HepG2 (cell line): ENCODE measurements around the gene SYNGR1. TPM values are rescaled to one million over a fixed set of nuclear protein-coding genes. Genes with fewer than 3 reads are reported as not detected.

Experiments
- CCAR2 ChIP-seq: fragments of 200-400 bp; formaldehyde crosslinking; optimal IDR thresholded peaks from 2 replicates; pipeline ENCODE3; 2018; ENCODE audit warnings: low read depth, mild to moderate bottlenecking, low read length, moderate library complexity
- ETV5 ChIP-seq: IDR thresholded peaks from 2 replicates; pipeline ENCODE4 v1.6.1; 2018; ENCODE audit warnings: missing biosample characterization, missing genetic modification reagents, inconsistent platforms, borderline replicate concordance
- GABPB1 ChIP-seq: IDR thresholded peaks from 2 replicates; pipeline ENCODE4 v1.6.1; 2016; ENCODE audit warnings: mild to moderate bottlenecking, missing genetic modification reagents, moderate library complexity, missing compliant biosample characterization
- GATAD2A ChIP-seq: IDR thresholded peaks from 2 replicates; pipeline ENCODE4 v1.6.1; 2016
- KLF12 ChIP-seq: sonication (generic); formaldehyde crosslinking; IDR thresholded peaks from 2 replicates; pipeline ENCODE4 v1.4.0; 2020; ENCODE audit warnings: missing genetic modification reagents, borderline replicate concordance
- MXI1 ChIP-seq: IDR thresholded peaks from 3 replicates; pipeline ENCODE4 v1.6.1; 2012; ENCODE audit warnings: low read depth, low read length, inconsistent platforms, borderline replicate concordance
- SAP130 ChIP-seq: IDR thresholded peaks from 2 replicates; pipeline ENCODE4 v1.6.1; 2016; ENCODE audit warnings: low read depth
- SRSF1 ChIP-seq: fragments of 200-400 bp; formaldehyde crosslinking; optimal IDR thresholded peaks from 2 replicates; pipeline ENCODE3; 2017; ENCODE audit warnings: mild to moderate bottlenecking, low read depth, low read length, moderate library complexity
- SRY ChIP-seq: sonication (generic); formaldehyde crosslinking; IDR thresholded peaks from 2 replicates; pipeline ENCODE4 v1.8.0; 2022; ENCODE audit warnings: mild to moderate bottlenecking, missing genetic modification reagents
- WIZ ChIP-seq: sonication (generic); formaldehyde crosslinking; IDR thresholded peaks from 2 replicates; pipeline ENCODE4 v1.5.1; 2020; ENCODE audit warnings: mild to moderate bottlenecking, missing genetic modification reagents
- ZNF33B ChIP-seq: sonication (generic); formaldehyde crosslinking; IDR thresholded peaks from 2 replicates; pipeline ENCODE4 v1.5.1; 2020; ENCODE audit warnings: mild to moderate bottlenecking, missing genetic modification reagents
- ZNF430 ChIP-seq: sonication (generic); formaldehyde crosslinking; IDR thresholded peaks from 2 replicates; pipeline ENCODE4 v1.9.0; 2021; ENCODE audit warnings: mild to moderate bottlenecking, missing genetic modification reagents
- ZNF431 ChIP-seq: sonication (generic); formaldehyde crosslinking; IDR thresholded peaks from 2 replicates; pipeline ENCODE4 v1.9.0; 2022; ENCODE audit warnings: missing genetic modification reagents, low read depth, mild to moderate bottlenecking, borderline replicate concordance
- ZNF878 ChIP-seq: sonication (generic); formaldehyde crosslinking; IDR thresholded peaks from 2 replicates; pipeline ENCODE4 v1.8.1; 2023; ENCODE audit warnings: mild to moderate bottlenecking, missing genetic modification reagents, moderate library complexity
- polyA plus RNA-seq, 8 experiments: library from polyadenylated mRNA; depleted of rRNA in 3 of 8; stranded (reverse) in 7 of 8; unstranded in 1 of 8; fragments of >200 nt; fragmentation: Illumina TruSeq in 4 of 8; extraction: Trizol in 4 of 8; gene quantifications; 2 replicates each; pipeline versions ENCODE4 v1.2.1 to v1.2.3, GENCODE V29; 2011 to 2016; ENCODE audit warnings: low read depth in 4 of 8, missing spikeins in 1 of 8, mixed read lengths in 1 of 8; ENCODE audit not compliant: insufficient read depth in 1 of 8
- total RNA-seq, 5 experiments: library from RNA; depleted of rRNA; stranded (reverse); fragments of >200 nt; fragmentation: Illumina TruSeq; extraction: Trizol; gene quantifications; 2 replicates each; pipeline ENCODE4 v1.2.3, GENCODE V29; 2016; ENCODE audit warnings: low read depth in 1 of 5
- TF ChIP-seq, protein P1 (sequence below): sonication (generic); formaldehyde crosslinking; IDR thresholded peaks from 2 replicates; pipeline ENCODE4 v1.5.0; 2020; ENCODE audit warnings: mild to moderate bottlenecking, missing genetic modification reagents
- TF ChIP-seq, protein P2 (sequence below), 2 experiments: fragments of 450-650 bp in 1 of 2; sonication (generic) in 1 of 2; formaldehyde crosslinking; IDR thresholded peaks; 2 replicates each; pipeline versions ENCODE4 v1.5.0 to v1.8.0; 2020 to 2022; ENCODE audit warnings: mild to moderate bottlenecking in 1 of 2, missing genetic modification reagents in 1 of 2
- TF ChIP-seq, protein P3 (sequence below): sonication (generic); formaldehyde crosslinking; IDR thresholded peaks from 2 replicates; pipeline ENCODE4 v1.4.0; 2020; ENCODE audit warnings: missing genetic modification reagents
- TF ChIP-seq, protein P4 (sequence below): sonication (generic); formaldehyde crosslinking; IDR thresholded peaks from 2 replicates; pipeline ENCODE4 v1.4.0; 2020; ENCODE audit warnings: missing genetic modification reagents, borderline replicate concordance
- TF ChIP-seq, protein P5 (sequence below): sonication (generic); formaldehyde crosslinking; IDR thresholded peaks from 2 replicates; pipeline ENCODE4 v1.5.0; 2020; ENCODE audit warnings: mild to moderate bottlenecking, missing genetic modification reagents, moderate library complexity

Gene SYNGR1
- total and polyA plus RNA-seq, 2 of the 13 experiments (the other 11 are each of a cell fraction or from before 2014, with no cell fraction given), result 0.27 to 2.7 TPM

DNA sequence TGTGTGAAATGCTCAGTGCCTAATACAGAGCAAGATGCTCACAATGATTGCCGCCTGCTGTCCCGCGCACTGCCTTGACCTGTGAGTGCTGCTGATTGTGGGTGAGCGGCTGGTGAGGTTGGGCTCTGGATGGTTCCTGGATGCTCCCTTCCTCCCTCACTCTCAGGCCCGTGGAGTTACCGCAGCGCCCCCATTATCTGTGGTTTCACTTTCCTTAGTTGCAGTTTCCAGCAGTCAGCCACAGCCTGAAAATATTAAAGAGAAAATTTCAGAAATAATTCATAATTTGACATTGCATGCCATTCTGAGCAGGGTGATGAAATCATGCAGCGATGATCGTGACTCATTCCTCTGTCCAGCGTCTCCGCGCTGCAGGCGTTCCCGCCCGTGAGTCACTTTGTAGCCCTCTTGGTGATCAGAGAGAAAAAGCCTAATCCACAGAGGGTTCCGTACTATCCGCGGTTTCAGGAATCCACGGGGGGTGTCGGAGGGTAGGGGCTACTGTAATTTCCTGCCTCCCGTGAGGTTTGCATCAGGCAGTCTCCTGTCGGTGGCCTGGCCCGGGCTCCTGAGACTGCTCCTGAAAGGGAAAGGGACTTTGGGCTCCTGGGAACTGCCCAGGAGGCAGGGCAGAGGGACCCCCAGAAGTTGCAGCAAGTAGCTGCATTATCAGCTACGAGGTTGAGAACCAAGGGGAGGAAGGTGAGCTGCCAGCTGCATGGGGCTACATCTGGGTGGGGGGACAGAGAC is 41.0 kb upstream of the SYNGR1 start (continued):
- TF ChIP-seq WIZ (no peak), GABPB1 (CRISPR knock-in tag) (0 out of 2 replicates have a peak, but pooled peaks have one; percentile 9), MXI1 (peak; percentile 14; the same call in 1 of the 3 replicates), CCAR2 (no peak), SAP130 (CRISPR knock-in tag) (0 out of 2 replicates have a peak, but pooled peaks have one; percentile 26), SRSF1 (peak; percentile 42), SRY (CRISPR knock-in tag) (no peak), ZNF431 (CRISPR knock-in tag) (0 out of 2 replicates have a peak, but pooled peaks have one; percentile 26), ZNF878 (0 out of 2 replicates have a peak, but pooled peaks have one; percentile 24), GATAD2A (CRISPR knock-in tag) (0 out of 2 replicates have a peak, but pooled peaks have one; percentile 39), KLF12 (CRISPR knock-in tag) (0 out of 2 replicates have a peak, but pooled peaks have one; percentile 16), ZNF33B (CRISPR knock-in tag) (no peak), ZNF430 (0 out of 2 replicates have a peak, but pooled peaks have one; percentile 37), ETV5 (CRISPR knock-in tag) (no peak)
- TF ChIP-seq, protein P1, sequence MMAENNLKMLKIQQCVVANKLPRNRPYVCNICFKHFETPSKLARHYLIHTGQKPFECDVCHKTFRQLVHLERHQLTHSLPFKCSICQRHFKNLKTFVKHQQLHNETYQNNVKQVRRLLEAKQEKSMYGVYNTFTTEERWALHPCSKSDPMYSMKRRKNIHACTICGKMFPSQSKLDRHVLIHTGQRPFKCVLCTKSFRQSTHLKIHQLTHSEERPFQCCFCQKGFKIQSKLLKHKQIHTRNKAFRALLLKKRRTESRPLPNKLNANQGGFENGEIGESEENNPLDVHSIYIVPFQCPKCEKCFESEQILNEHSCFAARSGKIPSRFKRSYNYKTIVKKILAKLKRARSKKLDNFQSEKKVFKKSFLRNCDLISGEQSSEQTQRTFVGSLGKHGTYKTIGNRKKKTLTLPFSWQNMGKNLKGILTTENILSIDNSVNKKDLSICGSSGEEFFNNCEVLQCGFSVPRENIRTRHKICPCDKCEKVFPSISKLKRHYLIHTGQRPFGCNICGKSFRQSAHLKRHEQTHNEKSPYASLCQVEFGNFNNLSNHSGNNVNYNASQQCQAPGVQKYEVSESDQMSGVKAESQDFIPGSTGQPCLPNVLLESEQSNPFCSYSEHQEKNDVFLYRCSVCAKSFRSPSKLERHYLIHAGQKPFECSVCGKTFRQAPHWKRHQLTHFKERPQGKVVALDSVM, result no peak
- TF ChIP-seq, protein P2, sequence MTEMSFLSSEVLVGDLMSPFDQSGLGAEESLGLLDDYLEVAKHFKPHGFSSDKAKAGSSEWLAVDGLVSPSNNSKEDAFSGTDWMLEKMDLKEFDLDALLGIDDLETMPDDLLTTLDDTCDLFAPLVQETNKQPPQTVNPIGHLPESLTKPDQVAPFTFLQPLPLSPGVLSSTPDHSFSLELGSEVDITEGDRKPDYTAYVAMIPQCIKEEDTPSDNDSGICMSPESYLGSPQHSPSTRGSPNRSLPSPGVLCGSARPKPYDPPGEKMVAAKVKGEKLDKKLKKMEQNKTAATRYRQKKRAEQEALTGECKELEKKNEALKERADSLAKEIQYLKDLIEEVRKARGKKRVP (CRISPR knock-in tag; IDR thresholded peaks at IDR 0.05), result peak in 1 of 2 experiments; percentile 82; a peak in 2 of 4 replicates
- TF ChIP-seq, protein P3, sequence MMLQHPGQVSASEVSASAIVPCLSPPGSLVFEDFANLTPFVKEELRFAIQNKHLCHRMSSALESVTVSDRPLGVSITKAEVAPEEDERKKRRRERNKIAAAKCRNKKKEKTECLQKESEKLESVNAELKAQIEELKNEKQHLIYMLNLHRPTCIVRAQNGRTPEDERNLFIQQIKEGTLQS (CRISPR knock-in tag), result 0 out of 2 replicates have a peak, but pooled peaks have one; percentile 38
- TF ChIP-seq, protein P4, sequence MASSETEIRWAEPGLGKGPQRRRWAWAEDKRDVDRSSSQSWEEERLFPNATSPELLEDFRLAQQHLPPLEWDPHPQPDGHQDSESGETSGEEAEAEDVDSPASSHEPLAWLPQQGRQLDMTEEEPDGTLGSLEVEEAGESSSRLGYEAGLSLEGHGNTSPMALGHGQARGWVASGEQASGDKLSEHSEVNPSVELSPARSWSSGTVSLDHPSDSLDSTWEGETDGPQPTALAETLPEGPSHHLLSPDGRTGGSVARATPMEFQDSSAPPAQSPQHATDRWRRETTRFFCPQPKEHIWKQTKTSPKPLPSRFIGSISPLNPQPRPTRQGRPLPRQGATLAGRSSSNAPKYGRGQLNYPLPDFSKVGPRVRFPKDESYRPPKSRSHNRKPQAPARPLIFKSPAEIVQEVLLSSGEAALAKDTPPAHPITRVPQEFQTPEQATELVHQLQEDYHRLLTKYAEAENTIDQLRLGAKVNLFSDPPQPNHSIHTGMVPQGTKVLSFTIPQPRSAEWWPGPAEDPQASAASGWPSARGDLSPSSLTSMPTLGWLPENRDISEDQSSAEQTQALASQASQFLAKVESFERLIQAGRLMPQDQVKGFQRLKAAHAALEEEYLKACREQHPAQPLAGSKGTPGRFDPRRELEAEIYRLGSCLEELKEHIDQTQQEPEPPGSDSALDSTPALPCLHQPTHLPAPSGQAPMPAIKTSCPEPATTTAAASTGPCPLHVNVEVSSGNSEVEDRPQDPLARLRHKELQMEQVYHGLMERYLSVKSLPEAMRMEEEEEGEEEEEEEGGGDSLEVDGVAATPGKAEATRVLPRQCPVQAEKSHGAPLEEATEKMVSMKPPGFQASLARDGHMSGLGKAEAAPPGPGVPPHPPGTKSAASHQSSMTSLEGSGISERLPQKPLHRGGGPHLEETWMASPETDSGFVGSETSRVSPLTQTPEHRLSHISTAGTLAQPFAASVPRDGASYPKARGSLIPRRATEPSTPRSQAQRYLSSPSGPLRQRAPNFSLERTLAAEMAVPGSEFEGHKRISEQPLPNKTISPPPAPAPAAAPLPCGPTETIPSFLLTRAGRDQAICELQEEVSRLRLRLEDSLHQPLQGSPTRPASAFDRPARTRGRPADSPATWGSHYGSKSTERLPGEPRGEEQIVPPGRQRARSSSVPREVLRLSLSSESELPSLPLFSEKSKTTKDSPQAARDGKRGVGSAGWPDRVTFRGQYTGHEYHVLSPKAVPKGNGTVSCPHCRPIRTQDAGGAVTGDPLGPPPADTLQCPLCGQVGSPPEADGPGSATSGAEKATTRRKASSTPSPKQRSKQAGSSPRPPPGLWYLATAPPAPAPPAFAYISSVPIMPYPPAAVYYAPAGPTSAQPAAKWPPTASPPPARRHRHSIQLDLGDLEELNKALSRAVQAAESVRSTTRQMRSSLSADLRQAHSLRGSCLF (CRISPR knock-in tag), result no peak
- TF ChIP-seq, protein P5, sequence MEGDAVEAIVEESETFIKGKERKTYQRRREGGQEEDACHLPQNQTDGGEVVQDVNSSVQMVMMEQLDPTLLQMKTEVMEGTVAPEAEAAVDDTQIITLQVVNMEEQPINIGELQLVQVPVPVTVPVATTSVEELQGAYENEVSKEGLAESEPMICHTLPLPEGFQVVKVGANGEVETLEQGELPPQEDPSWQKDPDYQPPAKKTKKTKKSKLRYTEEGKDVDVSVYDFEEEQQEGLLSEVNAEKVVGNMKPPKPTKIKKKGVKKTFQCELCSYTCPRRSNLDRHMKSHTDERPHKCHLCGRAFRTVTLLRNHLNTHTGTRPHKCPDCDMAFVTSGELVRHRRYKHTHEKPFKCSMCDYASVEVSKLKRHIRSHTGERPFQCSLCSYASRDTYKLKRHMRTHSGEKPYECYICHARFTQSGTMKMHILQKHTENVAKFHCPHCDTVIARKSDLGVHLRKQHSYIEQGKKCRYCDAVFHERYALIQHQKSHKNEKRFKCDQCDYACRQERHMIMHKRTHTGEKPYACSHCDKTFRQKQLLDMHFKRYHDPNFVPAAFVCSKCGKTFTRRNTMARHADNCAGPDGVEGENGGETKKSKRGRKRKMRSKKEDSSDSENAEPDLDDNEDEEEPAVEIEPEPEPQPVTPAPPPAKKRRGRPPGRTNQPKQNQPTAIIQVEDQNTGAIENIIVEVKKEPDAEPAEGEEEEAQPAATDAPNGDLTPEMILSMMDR (CRISPR knock-in tag), result peak; percentile 48
